Fibroblast of lung (primary cell): Measurements from ENCODE around the gene C11orf68.

Experiments
- CTCF ChIP-seq, 2 donors: IDR thresholded peaks in 1 of 2; conservative IDR thresholded peaks in 1 of 2; 1 replicate in 1 of 2; 2 replicates in 1 of 2; pipeline ENCODE4 v1.5.1; 2011 to 2012; ENCODE audit warnings: low read length in 2 of 2, control low read depth in 1 of 2, inconsistent platforms in 1 of 2, low read depth in 1 of 2, mild to moderate bottlenecking in 1 of 2
- EZH2 ChIP-seq: IDR thresholded peaks from 2 replicates; pipeline ENCODE4 v1.5.1; 2012; ENCODE audit warnings: low read length, control low read depth, mild to moderate bottlenecking; ENCODE audit errors: missing control alignments

- TF ChIP-seq CTCF (conservative IDR thresholded peaks at IDR 0.05 in 1 of 2, IDR thresholded peaks at IDR 0.05 in 1 of 2; ENCODE audit: low read depth in 1 of 2, low read length in 2 of 2) (peak; percentile 99), EZH2 (no peak)
Measured at GRCh38 chr11:65884716-65885092, 34.2 kb downstream of the C11orf68 start.
